PC-9 (cell line): ENCODE measurements around the gene TAGLN2. TPM values are rescaled to one million over a fixed set of nuclear protein-coding genes. Genes with fewer than 3 reads are reported as not detected.

ENCODE experiments used
- BruUV-seq: library from RNA; stranded (reverse); fragments of 400-500 nt; replicated peaks from 2 replicates; lab custom pipeline; 2021; lab: Mats Ljungman, UMichigan
- CTCF ChIA-PET: fragments of 300-600 bp; sonication (Branson Sonifier 250); formaldehyde crosslinking; loops from one replicate; lab custom pipeline; 2022; ENCODE audit warnings: antibody characterized with exemption; lab: Charles Lee
- POLR2A ChIA-PET: fragments of 300-600 bp; sonication (Branson Sonifier 250); formaldehyde crosslinking; loops from one replicate; lab custom pipeline; 2022; ENCODE audit warnings: antibody characterized with exemption; ENCODE audit not compliant: unreplicated experiment; lab: Charles Lee
- DNase-seq, 2 experiments: peaks; one replicate each; pipeline versions ENCODE4 v3.0.0 to v3.0.0-alpha.2; 2015 to 2022; ENCODE audit warnings: mixed read lengths in 1 of 2
- H2AFZ ChIP-seq: fragments of 200-600 bp; sonication (generic); 2 replicates; pipeline ENCODE4 v1.8.1; 2017; ENCODE audit warnings: antibody characterized with exemption
- H3F3A ChIP-seq: fragments of 200-600 bp; sonication (generic); 2 replicates; pipeline ENCODE4 v1.8.1; 2017; ENCODE audit warnings: antibody characterized with exemption, mild to moderate bottlenecking, low read depth; ENCODE audit not compliant: insufficient read depth
- H3K27ac ChIP-seq: fragments of 200-600 bp; sonication (generic); 2 replicates; pipeline ENCODE4 v1.6.1; 2016; ENCODE audit warnings: mixed run types
- H3K27me3 ChIP-seq: fragments of 200-600 bp; sonication (generic); 2 replicates; pipeline ENCODE4 v1.6.1; 2016; ENCODE audit warnings: low read depth, mixed run types; ENCODE audit not compliant: insufficient read depth
- H3K36me3 ChIP-seq: fragments of 200-600 bp; sonication (generic); 2 replicates; pipeline ENCODE4 v1.6.1; 2016; ENCODE audit warnings: low read depth, mixed run types
- H3K4me1 ChIP-seq: fragments of 200-600 bp; sonication (generic); replicated peaks from 2 replicates; pipeline ENCODE4 v1.6.1; 2016; ENCODE audit warnings: mixed run types; ENCODE audit not compliant: insufficient read depth
- H3K4me2 ChIP-seq: fragments of 200-600 bp; sonication (generic); 2 replicates; pipeline ENCODE4 v1.6.1; 2017; ENCODE audit warnings: mixed run types
- H3K4me3 ChIP-seq: fragments of 200-600 bp; sonication (generic); 2 replicates; pipeline ENCODE4 v1.6.1; 2016; ENCODE audit warnings: mixed run types
- H3K79me2 ChIP-seq: fragments of 200-600 bp; sonication (generic); 2 replicates; pipeline ENCODE4 v1.6.1; 2017; ENCODE audit warnings: low read depth, mixed run types
- H3K9me2 ChIP-seq: fragments of 200-600 bp; sonication (generic); 2 replicates; pipeline ENCODE4 v1.8.1; 2017; ENCODE audit warnings: mild to moderate bottlenecking; ENCODE audit not compliant: insufficient read depth
- H3K9me3 ChIP-seq: fragments of 200-600 bp; sonication (generic); 2 replicates; pipeline ENCODE4 v1.8.1; 2016; ENCODE audit warnings: low read depth; ENCODE audit not compliant: insufficient read depth
- H4K20me1 ChIP-seq: fragments of 200-600 bp; sonication (generic); 2 replicates; pipeline ENCODE4 v1.8.1; 2017; ENCODE audit not compliant: insufficient read depth
- CTCF ChIP-seq: fragments of 200-600 bp; sonication (generic); conservative IDR thresholded peaks from 2 replicates; pipeline ENCODE4 v1.6.1; 2017; ENCODE audit warnings: mixed run types, antibody characterized with exemption, mild to moderate bottlenecking, moderate library complexity
- EZH2 ChIP-seq: fragments of 200-600 bp; sonication (generic); IDR thresholded peaks from 2 replicates; pipeline ENCODE4 v1.8.0; 2017; ENCODE audit warnings: antibody characterized with exemption, low read depth
- intact Hi-C: fragments of 100-400 bp; cut with micrococcal nuclease; formaldehyde crosslinking; loops from one replicate; pipeline ENCODE4 v1.10.0; 2022; ENCODE audit not compliant: unreplicated experiment
- total RNA-seq: library from RNA; stranded (reverse); gene quantifications from 2 replicates; pipeline ENCODE4 v1.2.3, GENCODE V29; 2021

TAGLN2 gene
- total RNA-seq, 1 experiment from 2014 or later, result 473 TPM

DNA sequence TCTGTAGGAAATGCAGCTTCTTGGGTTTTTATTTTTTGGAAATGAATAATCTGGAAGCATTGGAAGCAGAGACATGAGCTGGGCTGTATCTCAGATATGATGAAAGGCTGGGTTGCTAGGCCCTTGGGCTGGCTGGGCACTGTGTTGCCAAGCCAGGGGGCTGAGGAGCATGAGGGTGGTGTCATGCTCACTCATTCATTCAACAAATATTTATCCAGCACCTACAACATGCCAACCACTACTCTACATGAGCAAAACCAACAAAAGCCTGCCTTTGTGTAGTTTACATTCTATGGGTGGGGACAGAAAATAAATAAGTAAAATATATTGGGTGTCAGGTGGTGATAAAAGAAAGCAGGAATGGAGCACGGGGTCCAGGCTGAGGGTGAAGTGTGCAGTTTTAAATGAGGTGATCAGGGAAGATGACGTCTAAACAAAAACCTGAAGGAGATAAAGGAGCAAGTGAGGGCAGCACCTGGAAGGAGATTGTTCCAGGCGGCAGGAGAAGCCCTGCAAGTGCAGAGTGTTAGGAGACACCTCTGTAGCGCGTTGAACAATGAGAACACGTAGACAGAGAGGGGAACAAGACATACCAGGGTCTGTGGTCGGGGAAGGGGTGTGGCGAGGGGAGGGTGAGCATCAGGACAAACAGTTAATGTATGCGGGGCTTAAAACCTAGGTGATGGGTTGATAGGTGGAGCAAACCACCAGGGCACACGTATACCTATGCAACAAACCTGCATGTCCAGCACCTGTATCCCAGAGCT lies 10.9 kb downstream of the TAGLN2 start:
- Histone ChIP-seq H3K36me3 (peaks cover 8% of the 10 kb centered on the region), H3K79me2 (peaks cover 9% of the 10 kb centered on the region; the same call in 1 of the 2 replicates), H3K9me2 (no peaks in the 10 kb centered on the region), H3F3A (peaks cover 81% of the 10 kb centered on the region), H3K4me2 (peak overlapping the region; percentile 53), H4K20me1 (no peaks in the 10 kb centered on the region), H3K9me3 (no peaks in the 10 kb centered on the region), H3K4me1 (peaks cover 99% of the 10 kb centered on the region), H2AFZ (no peak overlapping the region), H3K27me3 (no peaks in the 10 kb centered on the region), H3K27ac (peak overlapping the region; percentile 78), H3K4me3 (no peak overlapping the region)
- no peak for TF ChIP-seq EZH2
- no peak for TF ChIP-seq CTCF
- CTCF ChIA-PET, result interaction anchor here (0.6 to 0.7 kb wide), 3 partner anchors 24 to 204 kb away, joined by 3 to 5 read pairs (median 3); no protein-coding TSS in a partner anchor
- peak in 1 of 2 experiments; percentile 82 for DNase-seq
- POLR2A ChIA-PET, result interaction anchor here (0.5 to 1.8 kb wide), 5 partner anchors 10 to 494 kb away, joined by 3 to 11 read pairs (median 7); no protein-coding TSS in a partner anchor
- intact Hi-C loops, result no loop called here
- no TSS peak for BruUV-seq

- ChIA-PET POLR2A (interaction anchor here (0.6 kb wide), 4 partner anchors 9 to 28 kb away, joined by 3 to 11 read pairs (median 8); no protein-coding TSS in a partner anchor), CTCF (interaction anchor here (0.7 kb wide), 2 partner anchors 94 to 204 kb away, joined by 3 read pairs; no protein-coding TSS in a partner anchor)
- BruUV-seq, result no TSS peak
- peaks cover 99% of the 10 kb centered on the region for H3K4me1 ChIP-seq
- peaks cover under 1% of the 10 kb centered on the region; the same call in 1 of the 2 replicates for H3K79me2 ChIP-seq
- no peak overlapping the region for H3K4me3 ChIP-seq
- no peaks in the 10 kb centered on the region for H4K20me1 ChIP-seq
- peak overlapping the region; percentile 78 for H3K27ac ChIP-seq
- no peaks in the 10 kb centered on the region for H3K9me2 ChIP-seq
- H3K4me2 ChIP-seq, result peak overlapping the region; percentile 53
- no peak for TF ChIP-seq CTCF
- no peak for TF ChIP-seq EZH2
- no peaks in the 10 kb centered on the region for H3K9me3 ChIP-seq
- no peaks in the 10 kb centered on the region for H3K27me3 ChIP-seq
- intact Hi-C loops, result no loop called here
- peaks cover 81% of the 10 kb centered on the region for H3F3A ChIP-seq
- 0 out of 2 replicates have a peak, but pooled peaks cover under 1% of the 10 kb centered on the region for H3K36me3 ChIP-seq
- peak; percentile 63 to 92 for DNase-seq
- no peak overlapping the region for H2AFZ ChIP-seq
Measured at GRCh38 chr1:159913451-159914192, 11.7 kb downstream of the TAGLN2 start.
